ENCODE data around the gene KIF27.

- no peak for TF ChIP-seq CTCF (conservative IDR thresholded peaks at IDR 0.05 in 1 of 2, IDR thresholded peaks at IDR 0.05 in 1 of 2; ENCODE audit: low read depth in 1 of 2, low read length in 2 of 2)
- TF ChIP-seq EZH2 (IDR thresholded peaks at IDR 0.05; ENCODE audit: low read length, missing control alignments): no peak
Measured at GRCh38 chr9:83935276-83935935, 14.2 kb upstream of the KIF27 start.
